ENCODE results near the gene MYL3.
"Not testable (repeated sequence)": the region's sequence is repeated elsewhere in the genome, so short reads cannot be mapped to it uniquely, and the experiment has no call there.

Gene MYL3

GRCh38 chr3:46831316-46831715, 31.9 kb downstream of the MYL3 start:
- DNase-seq (ENCODE audit: low read depth in 2 of 2, low spot score in 1 of 2): no peak

- no peak for DNase-seq (ENCODE audit: low read depth in 2 of 2, low spot score in 1 of 2)
Measured at GRCh38 chr3:46830801-46831200, 32.4 kb downstream of the MYL3 start.

GRCh38 chr3:46829699-46830208, 33.5 kb downstream of the MYL3 start:
- no peak for DNase-seq (ENCODE audit: low read depth in 2 of 2, low spot score in 1 of 2)

- no peak for DNase-seq (ENCODE audit: low read depth in 2 of 2, low spot score in 1 of 2)
Measured at GRCh38 chr3:46825450-46825849, 37.8 kb downstream of the MYL3 start.

- DNase-seq (ENCODE audit: low read depth in 2 of 2, low spot score in 1 of 2): no peak
Measured at GRCh38 chr3:46824211-46824970, 38.9 kb downstream of the MYL3 start.

GRCh38 chr3:46823314-46823713, 39.9 kb downstream of the MYL3 start:
- DNase-seq (ENCODE audit: low read depth in 2 of 2, low spot score in 1 of 2): not testable (repeated sequence)

GRCh38 chr3:46821553-46821952, 41.7 kb downstream of the MYL3 start:
- no peak for DNase-seq (ENCODE audit: low read depth in 2 of 2, low spot score in 1 of 2)

- DNase-seq (ENCODE audit: low read depth in 2 of 2, low spot score in 1 of 2): no peak
Measured at GRCh38 chr3:46820852-46821251, 42.4 kb downstream of the MYL3 start.

- DNase-seq (ENCODE audit: low read depth in 2 of 2, low spot score in 1 of 2): peak; percentile 42 to 46
Measured at GRCh38 chr3:46812237-46812791, 50.9 kb downstream of the MYL3 start.

- DNase-seq (ENCODE audit: low read depth in 2 of 2, low spot score in 1 of 2): no peak
Measured at GRCh38 chr3:46811615-46812236, 51.5 kb downstream of the MYL3 start.

- not testable (repeated sequence) for DNase-seq (ENCODE audit: low read depth in 2 of 2, low spot score in 1 of 2)
Measured at GRCh38 chr3:46808766-46809165, 54.5 kb downstream of the MYL3 start.

Data from stimulated activated CD8-positive, alpha-beta memory T cell treated with anti-CD3 and anti-CD28 coated beads, Interleukin-4, amount 100 ng/mL, for 1 hour (primary cell).